Measurements from ENCODE around the gene SQSTM1.

DNA sequence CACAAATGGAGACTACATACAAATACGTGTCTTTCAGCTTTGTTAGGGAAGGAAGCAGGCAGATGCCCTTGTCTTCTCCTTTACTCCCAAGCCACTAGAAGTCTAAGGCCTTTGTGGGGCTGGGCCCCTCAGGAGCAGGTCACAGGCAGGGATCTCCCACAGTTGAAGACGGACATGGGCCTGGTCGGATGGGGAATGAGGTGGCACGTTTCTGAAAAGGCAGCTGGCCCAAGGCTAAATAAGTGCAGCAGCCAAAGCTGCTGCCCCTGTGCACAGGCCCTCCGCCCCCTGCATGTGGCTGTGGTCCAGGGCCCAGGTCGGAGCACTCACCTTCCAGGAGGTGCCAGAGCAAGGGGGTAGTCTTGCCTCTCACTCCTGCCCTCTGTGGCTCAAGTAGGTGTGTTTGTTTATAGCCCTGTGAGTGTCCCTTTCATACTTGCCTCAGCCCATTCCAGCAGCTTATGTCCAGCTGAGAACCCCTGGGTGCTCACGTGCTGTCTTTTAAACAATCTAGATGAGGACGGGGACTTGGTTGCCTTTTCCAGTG, 1.8 kb downstream of the SQSTM1 start:
- TF ChIP-seq, protein P1, sequence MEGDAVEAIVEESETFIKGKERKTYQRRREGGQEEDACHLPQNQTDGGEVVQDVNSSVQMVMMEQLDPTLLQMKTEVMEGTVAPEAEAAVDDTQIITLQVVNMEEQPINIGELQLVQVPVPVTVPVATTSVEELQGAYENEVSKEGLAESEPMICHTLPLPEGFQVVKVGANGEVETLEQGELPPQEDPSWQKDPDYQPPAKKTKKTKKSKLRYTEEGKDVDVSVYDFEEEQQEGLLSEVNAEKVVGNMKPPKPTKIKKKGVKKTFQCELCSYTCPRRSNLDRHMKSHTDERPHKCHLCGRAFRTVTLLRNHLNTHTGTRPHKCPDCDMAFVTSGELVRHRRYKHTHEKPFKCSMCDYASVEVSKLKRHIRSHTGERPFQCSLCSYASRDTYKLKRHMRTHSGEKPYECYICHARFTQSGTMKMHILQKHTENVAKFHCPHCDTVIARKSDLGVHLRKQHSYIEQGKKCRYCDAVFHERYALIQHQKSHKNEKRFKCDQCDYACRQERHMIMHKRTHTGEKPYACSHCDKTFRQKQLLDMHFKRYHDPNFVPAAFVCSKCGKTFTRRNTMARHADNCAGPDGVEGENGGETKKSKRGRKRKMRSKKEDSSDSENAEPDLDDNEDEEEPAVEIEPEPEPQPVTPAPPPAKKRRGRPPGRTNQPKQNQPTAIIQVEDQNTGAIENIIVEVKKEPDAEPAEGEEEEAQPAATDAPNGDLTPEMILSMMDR (conservative IDR thresholded peaks at IDR 0.05 in 1 of 2, IDR thresholded peaks at IDR 0.05 in 1 of 2; ENCODE audit: low read depth in 1 of 2, low read length in 2 of 2), result no peak
- TF ChIP-seq EZH2 (IDR thresholded peaks at IDR 0.05; ENCODE audit: low read length, missing control alignments), result no peak

All from fibroblast of lung (primary cell).